WI38 (cell line): ENCODE results near the gene IQSEC1.

Source experiments
- H3K4me3 ChIP-seq: 2 replicates; pipeline ENCODE4 v1.5.1; 2011; ENCODE audit warnings: low read depth, mild to moderate bottlenecking, control low read depth, low read length
- TF ChIP-seq, protein P1 (sequence below): IDR thresholded peaks from 2 replicates; pipeline ENCODE4 v1.5.1; 2012; ENCODE audit warnings: low read depth, mild to moderate bottlenecking, control low read depth, low read length

IQSEC1 gene

GRCh38 chr3:12990781-12991480, 82.3 kb downstream of the IQSEC1 start:
- no peak overlapping the region for H3K4me3 ChIP-seq
- TF ChIP-seq, protein P1, sequence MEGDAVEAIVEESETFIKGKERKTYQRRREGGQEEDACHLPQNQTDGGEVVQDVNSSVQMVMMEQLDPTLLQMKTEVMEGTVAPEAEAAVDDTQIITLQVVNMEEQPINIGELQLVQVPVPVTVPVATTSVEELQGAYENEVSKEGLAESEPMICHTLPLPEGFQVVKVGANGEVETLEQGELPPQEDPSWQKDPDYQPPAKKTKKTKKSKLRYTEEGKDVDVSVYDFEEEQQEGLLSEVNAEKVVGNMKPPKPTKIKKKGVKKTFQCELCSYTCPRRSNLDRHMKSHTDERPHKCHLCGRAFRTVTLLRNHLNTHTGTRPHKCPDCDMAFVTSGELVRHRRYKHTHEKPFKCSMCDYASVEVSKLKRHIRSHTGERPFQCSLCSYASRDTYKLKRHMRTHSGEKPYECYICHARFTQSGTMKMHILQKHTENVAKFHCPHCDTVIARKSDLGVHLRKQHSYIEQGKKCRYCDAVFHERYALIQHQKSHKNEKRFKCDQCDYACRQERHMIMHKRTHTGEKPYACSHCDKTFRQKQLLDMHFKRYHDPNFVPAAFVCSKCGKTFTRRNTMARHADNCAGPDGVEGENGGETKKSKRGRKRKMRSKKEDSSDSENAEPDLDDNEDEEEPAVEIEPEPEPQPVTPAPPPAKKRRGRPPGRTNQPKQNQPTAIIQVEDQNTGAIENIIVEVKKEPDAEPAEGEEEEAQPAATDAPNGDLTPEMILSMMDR = no peak

GRCh38 chr3:12990306-12990705, 82.9 kb downstream of the IQSEC1 start:
- no peak overlapping the region for H3K4me3 ChIP-seq
- TF ChIP-seq, protein P1 = no peak

- TF ChIP-seq, protein P1 = no peak
- H3K4me3 ChIP-seq = no peak overlapping the region
These were observed 84.3 kb downstream of the IQSEC1 start for GRCh38 chr3:12988728-12989454.

- no peak overlapping the region for H3K4me3 ChIP-seq
- TF ChIP-seq, protein P1 = no peak
These were observed 85.6 kb downstream of the IQSEC1 start for GRCh38 chr3:12987602-12988001.

DNA sequence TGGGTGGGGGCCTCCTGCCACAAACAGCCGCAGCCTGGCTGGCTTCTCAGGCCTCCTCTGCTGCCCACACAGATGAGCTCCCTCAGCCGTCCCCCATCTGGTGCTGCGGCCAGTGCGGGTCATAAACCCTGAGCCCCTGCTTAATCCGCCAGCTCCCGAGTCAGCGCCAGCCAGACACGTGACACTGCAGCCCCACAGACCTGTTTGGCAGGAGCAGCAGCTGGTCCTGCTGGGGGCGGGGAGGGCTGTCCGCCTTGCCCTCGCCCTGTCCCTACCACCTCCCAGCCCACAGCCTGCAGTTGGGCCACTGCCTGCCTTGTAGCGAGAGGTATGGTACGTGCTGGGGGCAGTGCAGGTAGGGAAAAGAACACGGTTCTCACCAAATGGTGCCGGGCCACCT, 86.2 kb downstream of the IQSEC1 start:
- TF ChIP-seq, protein P1 = no peak
- H3K4me3 ChIP-seq = no peak overlapping the region

DNA sequence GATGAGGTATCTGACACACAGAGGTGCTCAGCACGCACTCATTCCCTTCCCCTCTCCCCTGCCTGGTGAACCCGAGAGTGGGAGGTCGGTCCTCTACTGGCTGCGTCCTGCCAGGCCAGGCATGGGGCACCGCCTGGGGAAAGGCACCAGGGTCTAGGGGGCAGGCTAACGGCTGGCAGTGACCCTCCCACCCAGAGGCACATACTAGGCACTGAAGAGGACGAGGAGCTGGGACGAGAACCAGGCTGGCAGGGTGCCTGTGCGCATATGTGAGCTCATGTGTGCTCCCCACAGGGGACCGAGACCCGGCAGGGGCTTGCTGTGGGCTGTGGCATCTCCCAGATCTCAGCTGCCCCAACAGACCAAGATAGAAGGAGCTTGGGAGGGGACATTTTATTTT, 86.7 kb downstream of the IQSEC1 start:
- TF ChIP-seq, protein P1 = no peak
- H3K4me3 ChIP-seq = no peak overlapping the region

GRCh38 chr3:12986031-12986430, 87.2 kb downstream of the IQSEC1 start:
- TF ChIP-seq, protein P1 = no peak
- H3K4me3 ChIP-seq = no peak overlapping the region
